Fibroblast of skin of scalp (primary cell): Measurements from ENCODE around the gene PCDH19.

ENCODE experiments used
- DNase-seq: peaks from one replicate; pipeline ENCODE4 v3.0.0-alpha.2; 2013

Gene PCDH19

GRCh38 chrX:100404851-100405250, 5.2 kb downstream of the PCDH19 start:
- no peak for DNase-seq

- no peak for DNase-seq
These were observed 14.3 kb downstream of the PCDH19 start for GRCh38 chrX:100395781-100396180.

GRCh38 chrX:100381619-100382018, 28.5 kb downstream of the PCDH19 start:
- no peak for DNase-seq

GRCh38 chrX:100379388-100379986, 30.6 kb downstream of the PCDH19 start:
- DNase-seq = peak; percentile 47

- no peak for DNase-seq
These were observed 32.2 kb downstream of the PCDH19 start for GRCh38 chrX:100377826-100378225.

GRCh38 chrX:100376576-100376975, 33.5 kb downstream of the PCDH19 start:
- peak; percentile 89 for DNase-seq

- no peak for DNase-seq
These were observed 36.4 kb downstream of the PCDH19 start for GRCh38 chrX:100373673-100374072.

DNA sequence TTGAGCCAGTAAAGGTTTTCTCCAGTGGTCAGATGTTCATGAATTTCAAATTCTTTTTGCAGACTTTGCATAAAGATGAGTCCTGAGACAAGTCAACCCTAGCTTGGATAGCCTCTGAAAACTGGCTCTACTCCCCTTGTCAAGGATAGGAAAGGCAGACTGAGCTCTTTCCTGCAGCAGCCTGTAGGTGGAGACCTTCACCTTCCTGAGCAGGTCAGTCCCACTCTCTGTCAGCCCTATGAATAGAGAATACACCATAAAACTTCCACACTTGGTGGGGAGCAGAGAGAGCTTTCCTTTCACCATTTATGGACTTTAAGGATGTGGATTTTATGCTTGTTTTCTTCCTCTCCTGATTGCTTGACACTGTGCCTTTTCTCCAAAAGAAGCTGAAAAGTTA, 41.9 kb downstream of the PCDH19 start:
- DNase-seq = peak; percentile 21

GRCh38 chrX:100363896-100364295, 46.2 kb downstream of the PCDH19 start:
- DNase-seq = no peak

DNA sequence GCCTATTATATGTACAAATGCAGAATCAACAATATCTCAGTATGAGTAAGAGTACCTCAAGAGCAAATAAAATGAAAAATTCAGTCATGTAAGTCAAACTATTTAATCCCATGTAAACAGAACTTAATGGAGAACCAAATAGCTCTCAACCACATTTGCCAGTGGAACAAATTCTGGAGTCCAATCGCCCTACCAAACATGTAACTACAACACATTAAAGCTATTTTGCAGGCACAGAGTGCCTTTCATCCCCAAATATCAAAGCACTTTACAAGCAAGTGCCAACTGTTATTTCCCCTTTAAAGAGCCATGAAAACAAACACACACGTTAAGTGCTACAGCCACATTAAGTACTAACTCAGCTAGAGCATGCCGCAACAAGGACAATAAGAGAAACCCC, 51.3 kb downstream of the PCDH19 start:
- no peak for DNase-seq

- no peak for DNase-seq
These were observed 53.6 kb downstream of the PCDH19 start for GRCh38 chrX:100356351-100356896.

GRCh38 chrX:100355680-100356079, 54.4 kb downstream of the PCDH19 start:
- no peak for DNase-seq

DNA sequence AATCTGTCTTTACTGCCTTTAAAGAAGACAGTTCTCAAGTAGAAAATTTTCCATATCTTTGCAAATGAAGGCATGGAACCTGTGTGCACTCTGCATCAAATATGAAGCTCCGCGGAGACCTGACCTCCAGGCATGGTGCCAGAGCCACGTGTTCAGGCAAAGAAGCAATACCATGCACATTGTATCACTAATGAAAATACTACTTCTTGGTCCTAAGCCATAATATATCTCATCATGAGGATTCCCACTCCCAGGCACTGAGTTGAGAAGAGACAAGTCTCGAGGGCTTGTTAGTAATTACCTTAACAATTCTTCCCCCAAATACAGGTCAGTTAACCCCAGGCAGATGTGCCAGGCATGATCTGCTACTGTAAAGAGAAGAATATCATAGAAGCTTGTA, 56.7 kb downstream of the PCDH19 start:
- no peak for DNase-seq

DNA sequence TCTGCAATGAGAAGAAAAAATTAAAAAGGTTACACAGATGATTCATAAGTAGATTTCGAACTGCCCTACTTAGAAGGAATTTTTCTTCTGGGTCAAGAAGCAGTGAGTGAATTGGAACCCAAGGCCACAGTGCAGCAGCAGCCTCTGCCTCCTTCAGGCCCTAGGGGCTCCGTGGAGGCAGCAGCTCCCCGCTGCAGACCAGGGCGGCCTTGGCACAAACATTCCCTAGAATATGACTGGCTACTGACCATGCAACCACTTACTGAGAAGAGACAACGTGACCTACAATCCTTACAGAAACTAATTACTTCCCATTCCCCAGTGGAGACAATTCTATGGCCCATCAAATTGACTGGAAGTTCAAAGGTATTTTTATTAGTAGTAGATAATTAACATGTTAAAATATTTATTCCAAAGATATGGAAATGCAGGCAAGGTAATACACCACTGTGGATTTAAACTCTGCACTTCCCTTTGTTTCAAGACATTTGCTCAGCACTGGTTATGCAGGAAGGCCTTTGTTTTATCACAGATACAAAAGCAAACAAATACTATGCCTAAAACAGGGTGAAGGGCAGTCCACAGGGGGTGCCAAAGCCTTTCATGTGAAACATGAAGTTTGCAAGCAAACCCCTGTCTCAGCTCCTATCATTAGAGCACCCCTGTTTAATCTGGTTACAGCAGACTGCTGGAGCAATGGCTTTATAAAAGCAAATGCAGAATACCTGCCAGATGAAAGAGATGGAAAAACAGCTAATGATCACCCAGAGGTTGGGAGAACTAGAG, 59.2 kb downstream of the PCDH19 start:
- no peak for DNase-seq

DNA sequence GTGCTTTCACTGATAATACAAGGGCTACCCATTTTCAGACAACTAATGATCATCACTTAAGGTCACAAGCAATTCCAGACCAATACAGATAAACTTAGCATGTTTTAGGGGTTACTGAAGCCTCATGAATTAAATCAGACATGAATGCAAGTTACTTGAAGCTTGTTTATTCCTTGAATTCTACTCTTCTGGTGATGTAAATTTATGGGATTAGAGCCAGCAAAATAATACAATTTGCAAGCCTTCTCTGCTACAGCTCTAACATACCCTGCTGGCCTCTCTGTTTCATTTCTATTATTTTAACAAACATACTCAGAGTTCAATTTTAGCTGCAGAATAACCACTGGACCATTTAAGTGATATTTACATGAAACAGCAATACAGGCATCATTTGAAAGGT, 60.7 kb downstream of the PCDH19 start:
- DNase-seq = no peak

- DNase-seq = peak; percentile 53
These were observed 68.9 kb downstream of the PCDH19 start for GRCh38 chrX:100341142-100341510.

GRCh38 chrX:100340491-100341141, 69.5 kb downstream of the PCDH19 start:
- peak; percentile 12 for DNase-seq

DNA sequence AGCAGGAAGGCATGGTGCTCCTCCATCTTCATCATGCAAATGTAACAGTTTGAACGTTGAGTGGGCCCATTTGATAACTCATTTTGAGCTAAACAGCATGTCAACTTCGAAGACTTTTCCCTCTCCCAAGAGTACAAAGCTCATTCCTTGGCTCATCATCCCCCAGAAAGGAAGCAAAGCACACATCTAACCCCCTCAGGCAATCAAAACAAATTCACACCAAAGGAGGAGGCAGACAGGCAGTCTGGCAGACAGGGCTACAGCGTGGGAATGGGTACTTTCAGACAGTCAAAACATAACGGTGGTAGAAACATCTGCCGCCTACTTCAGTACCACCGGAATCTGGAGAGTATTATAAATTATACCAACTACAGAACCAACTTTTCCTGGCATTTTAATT, 81.7 kb downstream of the PCDH19 start:
- DNase-seq = no peak

DNA sequence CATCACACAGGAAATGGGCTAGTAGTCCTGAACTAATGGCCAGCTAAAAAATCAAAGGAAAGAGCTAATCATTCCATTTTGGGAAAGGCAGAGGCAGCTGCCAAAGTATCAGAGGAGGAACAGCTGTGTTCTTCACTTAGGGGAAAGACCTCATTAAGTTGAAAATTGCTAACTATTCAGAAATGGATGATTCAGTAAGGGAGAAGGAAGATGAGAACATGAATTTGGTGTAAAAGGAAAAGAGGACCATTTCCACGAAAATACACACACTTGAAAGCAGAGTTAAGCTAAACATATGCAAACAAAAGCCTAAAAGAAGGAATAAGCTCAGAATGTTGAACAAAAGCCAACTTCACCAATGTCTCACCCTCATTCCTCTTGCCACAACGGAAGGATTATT, 90.4 kb downstream of the PCDH19 start:
- DNase-seq = no peak

DNA sequence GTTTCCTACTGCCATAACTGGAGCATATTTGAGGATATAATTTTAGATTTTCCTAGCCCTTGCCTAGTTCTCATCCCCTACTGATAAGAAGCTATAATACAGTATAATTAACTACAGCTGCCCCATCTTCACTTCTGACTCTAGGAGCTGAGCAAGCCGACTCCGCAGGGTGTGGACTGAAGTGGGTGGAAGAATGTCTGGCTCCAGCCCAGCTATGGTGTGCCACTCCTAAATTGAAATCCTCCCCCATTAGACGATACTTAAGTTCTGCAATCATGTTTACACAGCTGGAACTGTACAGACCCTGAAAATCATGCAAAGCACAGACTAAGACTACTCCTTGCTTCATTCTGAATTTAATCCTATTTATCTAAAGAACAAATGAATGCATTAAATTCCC, 93.1 kb downstream of the PCDH19 start:
- DNase-seq = peak; percentile 90

GRCh38 chrX:100315566-100315965, 94.5 kb downstream of the PCDH19 start:
- peak; percentile 50 for DNase-seq

- DNase-seq = no peak
These were observed 110.5 kb downstream of the PCDH19 start for GRCh38 chrX:100299559-100299958.

DNA sequence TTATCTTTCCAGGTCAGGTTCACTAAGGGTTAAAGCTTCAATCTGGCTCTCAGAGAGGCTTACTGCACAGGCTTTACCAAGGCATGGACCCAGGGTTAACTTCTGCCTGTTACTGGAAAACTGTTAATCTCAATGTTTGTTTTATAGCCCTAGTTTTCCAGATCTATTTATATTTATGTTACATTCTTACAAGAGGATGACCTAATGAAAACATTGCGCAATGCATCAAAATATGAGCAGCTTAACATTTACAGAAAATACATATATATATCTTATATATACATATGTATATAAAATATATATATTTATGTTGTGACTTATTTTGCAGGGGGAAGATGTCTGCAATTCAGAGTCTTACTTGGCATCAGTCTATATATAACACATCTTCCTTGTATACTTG, 112.3 kb downstream of the PCDH19 start:
- no peak for DNase-seq
